Nephron (organoid): ENCODE results near the gene MAP3K2.
A peak's percentile ranks its signal among the peaks of the same experiment; 100 is the strongest.

Experiments used
- H3K27ac Mint-ChIP-seq, 3 experiments: 2 replicates each; pipeline ENCODE4 v1.8.0; 2020; ENCODE audit warnings: mixed read lengths in 3 of 3, mild to moderate bottlenecking in 2 of 3, moderate library complexity in 1 of 3
- H3K27me3 Mint-ChIP-seq: 2 replicates; pipeline ENCODE4 v1.8.0; 2021; ENCODE audit warnings: low read depth, mild to moderate bottlenecking, moderate library complexity, mixed read lengths
- H3K36me3 Mint-ChIP-seq: 2 replicates; pipeline ENCODE4 v1.8.0; 2020; ENCODE audit warnings: low read depth, mixed read lengths
- H3K4me1 Mint-ChIP-seq: 2 replicates; pipeline ENCODE4 v1.8.0; 2020; ENCODE audit warnings: mixed read lengths
- H3K4me3 Mint-ChIP-seq, 3 experiments: 2 replicates each; pipeline ENCODE4 v1.8.0; 2020; ENCODE audit warnings: mild to moderate bottlenecking in 3 of 3, mixed read lengths in 3 of 3, moderate library complexity in 2 of 3
- H3K9me3 Mint-ChIP-seq: 2 replicates; pipeline ENCODE4 v1.8.0; 2020; ENCODE audit warnings: mixed read lengths
- CTCF ChIP-seq, 3 experiments: fragments of 200-600 bp; sonication (generic); IDR thresholded peaks; one replicate each; pipeline ENCODE4 v1.5.0; 2021; ENCODE audit warnings: antibody characterized with exemption in 3 of 3; ENCODE audit not compliant: unreplicated experiment in 3 of 3

Gene MAP3K2

DNA sequence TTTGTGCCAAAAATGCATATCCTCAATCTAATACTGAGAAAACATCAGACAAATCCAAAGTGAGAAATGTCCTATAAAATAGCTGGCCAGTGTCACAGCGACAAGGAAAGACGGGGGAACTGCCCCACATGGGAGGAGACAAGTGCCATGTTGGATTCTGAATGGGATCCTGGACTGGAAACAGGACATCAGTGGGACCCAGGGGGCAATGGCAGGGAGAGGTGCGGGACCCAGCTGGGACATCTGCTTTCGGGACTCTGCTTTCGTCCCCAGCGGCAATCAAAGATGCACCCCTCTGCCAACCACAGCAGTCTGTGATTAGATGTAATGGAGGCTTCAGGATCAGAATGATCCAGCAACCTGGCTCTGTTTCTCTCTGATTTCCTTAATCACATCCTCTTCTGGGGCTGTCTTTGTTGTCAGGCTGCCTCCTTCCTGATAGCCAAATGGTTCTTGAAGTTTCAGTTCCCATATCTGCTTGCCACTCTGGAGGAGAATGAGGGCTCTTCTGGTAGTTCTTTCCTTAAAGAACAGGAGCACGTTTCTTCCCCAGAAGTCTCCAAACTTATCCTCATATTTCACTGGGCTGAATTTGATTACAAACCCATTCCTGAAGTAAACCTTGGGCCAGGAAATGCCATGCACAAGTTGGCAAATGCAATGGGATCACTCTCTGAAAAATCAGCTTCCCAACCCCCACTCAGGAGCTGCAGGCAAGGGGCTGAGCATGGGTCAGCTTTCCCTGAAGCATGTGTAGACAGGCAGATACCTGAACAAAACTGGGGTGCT lies 16.9 kb upstream of the MAP3K2 start:
- no peaks in the 10 kb centered on the region for H3K36me3 Mint-ChIP-seq

GRCh38 chr2:127403460-127403859 lies 15.7 kb upstream of the MAP3K2 start:
- H3K4me1 Mint-ChIP-seq, result peaks cover 40% of the 10 kb centered on the region
- peak overlapping the region; percentile 3 to 53 (median 51) for H3K27ac Mint-ChIP-seq

More for the DNA sequence above, 16.9 kb upstream of the MAP3K2 start:
- Mint-ChIP-seq H3K27ac (peak overlapping the region; percentile 53 to 85 (median 69)), H3K4me1 (peaks cover 39% of the 10 kb centered on the region), H3K4me3 (no peak overlapping the region), H3K9me3 (no peaks in the 10 kb centered on the region), H3K27me3 (no peaks in the 10 kb centered on the region)
- TF ChIP-seq CTCF (IDR thresholded peaks at IDR 0.05; ENCODE audit: unreplicated experiment in 3 of 3), result no peak

DNA sequence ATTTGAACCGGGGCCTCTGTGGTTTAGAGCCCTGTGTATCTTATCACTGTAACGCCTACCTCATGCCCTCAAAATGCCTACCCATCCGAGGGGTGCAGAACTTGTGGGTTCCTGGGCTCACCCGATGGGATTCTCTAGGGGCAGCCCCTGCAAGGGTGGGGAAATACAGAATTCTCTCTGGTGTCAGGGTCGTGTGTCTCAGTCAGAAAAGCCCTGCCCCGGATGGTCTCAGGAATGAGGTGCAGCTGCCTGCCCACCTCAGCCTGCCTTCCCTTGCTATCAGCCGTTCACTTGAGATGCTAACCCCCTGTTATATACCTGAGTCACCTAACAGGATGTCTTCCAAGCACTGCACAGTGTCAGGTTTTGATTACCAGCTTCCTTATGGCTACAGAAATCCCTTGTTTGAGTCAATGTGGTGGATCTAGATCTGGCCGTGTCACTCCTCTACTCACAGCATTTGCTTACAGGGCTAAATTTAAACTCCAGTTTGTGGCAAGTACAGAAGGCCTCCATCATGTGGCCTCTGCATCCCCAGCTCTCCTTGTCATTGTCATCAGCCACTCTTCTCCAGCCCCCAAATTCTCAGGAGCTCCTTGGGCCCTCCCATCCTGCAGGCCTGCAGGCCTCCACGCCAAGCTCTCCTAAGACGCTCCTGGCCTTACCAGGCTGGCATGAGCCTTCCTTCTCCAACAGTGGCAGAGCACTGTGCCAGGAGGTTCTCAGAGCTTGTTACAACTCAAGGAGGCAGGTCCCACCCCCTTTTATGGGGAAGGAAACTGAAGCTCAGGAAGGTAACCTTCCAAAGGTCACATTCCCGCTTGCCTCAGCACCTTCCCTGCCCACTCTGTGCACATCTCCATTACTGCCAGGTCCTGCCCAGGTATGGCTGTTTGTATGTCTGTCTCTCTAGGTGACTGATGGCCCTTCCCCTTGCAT lies 14.3 kb upstream of the MAP3K2 start:
- H3K4me3 Mint-ChIP-seq, result no peak overlapping the region
- H3K27ac Mint-ChIP-seq, result peak overlapping the region in 2 of 3 experiments; percentile 31 to 64
- no peaks in the 10 kb centered on the region for H3K9me3 Mint-ChIP-seq
- no peaks in the 10 kb centered on the region for H3K27me3 Mint-ChIP-seq
- TF ChIP-seq CTCF (IDR thresholded peaks at IDR 0.05; ENCODE audit: unreplicated experiment in 3 of 3), result no peak
- H3K4me1 Mint-ChIP-seq, result peaks cover 45% of the 10 kb centered on the region
- no peaks in the 10 kb centered on the region for H3K36me3 Mint-ChIP-seq

More at GRCh38 chr2:127403460-127403859, 15.7 kb upstream of the MAP3K2 start:
- H3K4me3 Mint-ChIP-seq, result no peak overlapping the region
- H3K9me3 Mint-ChIP-seq, result no peaks in the 10 kb centered on the region
- H3K27me3 Mint-ChIP-seq, result no peaks in the 10 kb centered on the region
- no peak for TF ChIP-seq CTCF (IDR thresholded peaks at IDR 0.05; ENCODE audit: unreplicated experiment in 3 of 3)
- no peaks in the 10 kb centered on the region for H3K36me3 Mint-ChIP-seq

DNA sequence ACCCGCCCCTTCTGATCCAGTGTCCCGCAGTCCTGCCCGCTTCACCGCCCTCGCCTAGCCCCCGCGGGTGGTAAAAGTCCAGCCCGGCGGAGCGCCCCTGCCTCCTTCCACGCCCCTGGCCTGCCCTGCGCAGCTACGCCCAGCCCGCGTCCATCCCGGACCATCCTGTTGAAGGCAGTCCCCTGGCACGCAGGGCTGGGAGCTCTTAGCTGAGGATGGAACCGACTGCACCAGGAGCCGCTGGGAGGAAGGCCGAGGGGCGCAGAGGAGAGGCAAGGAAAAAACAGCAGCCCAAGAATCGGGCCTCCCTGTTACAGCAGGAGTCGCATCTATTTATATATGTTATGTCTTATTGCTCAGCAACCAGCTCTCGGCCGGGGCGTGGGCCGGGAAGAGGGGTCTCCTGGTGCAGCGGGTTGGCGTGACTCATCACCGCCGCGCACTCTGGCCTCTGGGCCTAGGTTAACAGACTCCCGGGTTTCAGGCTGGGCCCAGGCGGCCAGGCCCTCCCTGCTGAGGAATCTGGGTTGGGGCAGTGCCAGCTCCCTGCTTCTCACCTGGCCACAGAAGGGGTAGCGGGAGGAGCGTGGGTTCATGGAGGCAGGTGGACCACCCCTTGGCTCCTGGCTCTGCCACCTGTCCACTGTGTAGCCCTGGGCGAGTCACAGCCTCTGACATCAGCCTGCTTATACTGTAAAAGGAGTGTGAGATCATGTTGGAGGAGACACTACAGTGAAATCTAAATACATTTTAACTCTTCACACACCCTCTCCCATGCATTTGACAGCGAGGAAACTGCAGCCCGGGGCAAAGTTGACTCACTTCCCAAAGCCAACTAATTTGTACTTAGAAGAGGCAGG lies 13.4 kb upstream of the MAP3K2 start:
- TF ChIP-seq CTCF (IDR thresholded peaks at IDR 0.05; ENCODE audit: unreplicated experiment in 3 of 3), result no peak
- no peak overlapping the region for H3K27ac Mint-ChIP-seq
- no peaks in the 10 kb centered on the region for H3K27me3 Mint-ChIP-seq
- H3K36me3 Mint-ChIP-seq, result no peaks in the 10 kb centered on the region
- peaks cover 45% of the 10 kb centered on the region for H3K4me1 Mint-ChIP-seq
- H3K4me3 Mint-ChIP-seq, result no peak overlapping the region
- no peaks in the 10 kb centered on the region for H3K9me3 Mint-ChIP-seq

- Mint-ChIP-seq H3K4me3 (no peak overlapping the region), H3K4me1 (peaks cover 44% of the 10 kb centered on the region), H3K36me3 (no peaks in the 10 kb centered on the region), H3K27me3 (no peaks in the 10 kb centered on the region), H3K27ac (no peak overlapping the region), H3K9me3 (no peaks in the 10 kb centered on the region)
- TF ChIP-seq CTCF (IDR thresholded peaks at IDR 0.05; ENCODE audit: unreplicated experiment in 3 of 3), result no peak
Observed at GRCh38 chr2:127400533-127400896, 12.7 kb upstream of the MAP3K2 start.
